ENCODE results near the gene KCNRG. TPM values are rescaled to one million over a fixed set of nuclear protein-coding genes. Genes with fewer than 3 reads are reported as not detected.
A peak's percentile ranks its signal among the peaks of the same experiment; 100 is the strongest.

Gene KCNRG
- total and polyA plus RNA-seq, 9 of the 15 experiments (the other 6 are each of a cell fraction or from before 2014, with no cell fraction given) = 0.36 to 1.1 (median 0.53) TPM

DNA sequence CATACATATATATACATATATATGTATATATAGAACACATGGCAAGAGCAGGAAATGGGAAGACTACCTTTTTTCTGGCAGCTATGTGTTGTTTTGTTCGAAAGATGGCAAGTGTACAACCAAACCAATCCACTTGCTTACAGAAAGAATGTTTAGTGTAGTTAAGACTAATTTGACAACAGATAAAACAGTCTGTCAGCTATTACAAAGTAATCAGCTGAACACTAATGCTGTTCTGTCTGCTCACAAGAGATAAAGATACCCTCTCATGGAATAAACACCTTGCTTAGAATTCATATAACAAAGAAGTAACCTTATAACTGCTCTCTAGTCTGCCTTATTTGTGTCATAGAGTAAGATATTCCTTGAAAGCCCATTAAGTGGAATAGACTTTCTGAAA, 858 bp upstream of the KCNRG start (continued):
- 0 out of 2 replicates have a peak, but pooled peaks have one; percentile 27 for TF ChIP-seq SOX6 (IDR thresholded peaks at IDR 0.05)

DNA sequence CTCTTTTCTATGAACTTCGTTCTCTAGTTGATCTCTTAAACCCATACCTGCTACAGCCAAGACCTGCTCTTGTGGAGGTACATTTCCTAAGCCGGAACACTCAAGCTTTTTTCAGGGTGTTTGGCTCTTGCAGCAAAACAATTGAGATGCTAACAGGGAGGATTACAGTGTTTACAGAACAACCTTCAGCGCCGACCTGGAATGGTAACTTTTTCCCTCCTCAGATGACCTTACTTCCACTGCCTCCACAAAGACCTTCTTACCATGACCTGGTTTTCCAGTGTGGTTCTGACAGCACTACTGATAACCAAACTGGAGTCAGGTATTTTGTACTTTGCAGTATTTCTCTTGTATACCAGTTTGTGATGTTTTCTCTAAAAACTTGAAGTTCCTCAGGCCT, 506 bp downstream of the KCNRG start:
- intact Hi-C loops (cut with micrococcal nuclease) = no loop called here
- in situ Hi-C loops (cut with MboI) = no loop called here
- no peaks in the 10 kb centered on the region for H4K20me1 ChIP-seq (replicated peaks; ENCODE audit: control insufficient read depth, insufficient read depth, low read length)
- H3K27ac ChIP-seq (ENCODE audit: extremely low read depth, low read depth, low read length) = peak overlapping the region; percentile 46; the same call in 2 of the 3 replicates
- DNase-seq (ENCODE audit: extremely low read depth in 1 of 4, low spot score in 3 of 4) = no peak
- POLR2A ChIA-PET = interaction anchor here (0.6 to 1.7 kb wide), 4 partner anchors 12 to 47 kb away, joined by 3 to 8 read pairs (median 3); partner anchors contain the start of gene TRIM13
- no peaks in the 10 kb centered on the region for H3K9me3 ChIP-seq (replicated peaks; ENCODE audit: control insufficient read depth, insufficient read depth, low read depth, low read length)
- no peak overlapping the region for H3K4me2 ChIP-seq (ENCODE audit: insufficient read depth, low read length)
- peaks cover 30% of the 10 kb centered on the region; the same call in 2 of the 3 replicates for H3K79me2 ChIP-seq (ENCODE audit: control insufficient read depth, insufficient read depth, low read length)
- no peaks in the 10 kb centered on the region for H3K9me1 ChIP-seq (ENCODE audit: control insufficient read depth, insufficient read depth, low read length)
- CTCF ChIA-PET (ENCODE audit: low intra/inter-chr PET ratio) = no interaction called here
- peaks cover 0 to 25% of the 10 kb centered on the region in 2 experiments; a peak in 2 of 5 replicates for H3K4me1 ChIP-seq (replicated peaks in 1 of 2; ENCODE audit: control insufficient read depth in 2 of 2, insufficient read depth in 2 of 2, low read length in 2 of 2)
- peak; percentile 15 for FAIRE-seq
- 61% methylated on average over 2 of the region's 4 CpGs for WGBS (ENCODE audit: insufficient coverage, low coverage, missing lambda C conversion rate)
- H3K9ac ChIP-seq (ENCODE audit: insufficient read depth in 1 of 2, low read depth in 2 of 2, low read length in 2 of 2) = no peak overlapping the region
- H2AFZ ChIP-seq (ENCODE audit: low read depth, low read length) = no peak overlapping the region
- H3K4me3 ChIP-seq = no peak overlapping the region
- ATAC-seq = peak; percentile 51
- no TSS peak for BruUV-seq (replicated peaks)
- no peaks in the 10 kb centered on the region for H3K27me3 ChIP-seq (ENCODE audit: control insufficient read depth in 2 of 2, insufficient read depth in 2 of 2, low read length in 2 of 2)
- peaks cover 41% of the 10 kb centered on the region for H3K36me3 ChIP-seq (ENCODE audit: control insufficient read depth, insufficient read depth, low read length)
- TF ChIP-seq, protein P1, sequence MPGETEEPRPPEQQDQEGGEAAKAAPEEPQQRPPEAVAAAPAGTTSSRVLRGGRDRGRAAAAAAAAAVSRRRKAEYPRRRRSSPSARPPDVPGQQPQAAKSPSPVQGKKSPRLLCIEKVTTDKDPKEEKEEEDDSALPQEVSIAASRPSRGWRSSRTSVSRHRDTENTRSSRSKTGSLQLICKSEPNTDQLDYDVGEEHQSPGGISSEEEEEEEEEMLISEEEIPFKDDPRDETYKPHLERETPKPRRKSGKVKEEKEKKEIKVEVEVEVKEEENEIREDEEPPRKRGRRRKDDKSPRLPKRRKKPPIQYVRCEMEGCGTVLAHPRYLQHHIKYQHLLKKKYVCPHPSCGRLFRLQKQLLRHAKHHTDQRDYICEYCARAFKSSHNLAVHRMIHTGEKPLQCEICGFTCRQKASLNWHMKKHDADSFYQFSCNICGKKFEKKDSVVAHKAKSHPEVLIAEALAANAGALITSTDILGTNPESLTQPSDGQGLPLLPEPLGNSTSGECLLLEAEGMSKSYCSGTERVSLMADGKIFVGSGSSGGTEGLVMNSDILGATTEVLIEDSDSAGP (CRISPR knock-in tag; IDR thresholded peaks at IDR 0.05) = no peak
- no peak for TF ChIP-seq C11orf30 (IDR thresholded peaks at IDR 0.05; ENCODE audit: low read depth)
- TF ChIP-seq ZNF146 (CRISPR knock-in tag; IDR thresholded peaks at IDR 0.05; ENCODE audit: unreplicated experiment) = no peak
- no peak for TF ChIP-seq RBM22 (IDR thresholded peaks at IDR 0.05; ENCODE audit: low read depth, low read length, poor library complexity, severe bottlenecking)
- no peak for TF ChIP-seq RBFOX2 (IDR thresholded peaks at IDR 0.05; ENCODE audit: low read depth, low read length)
- TF ChIP-seq, protein P2, sequence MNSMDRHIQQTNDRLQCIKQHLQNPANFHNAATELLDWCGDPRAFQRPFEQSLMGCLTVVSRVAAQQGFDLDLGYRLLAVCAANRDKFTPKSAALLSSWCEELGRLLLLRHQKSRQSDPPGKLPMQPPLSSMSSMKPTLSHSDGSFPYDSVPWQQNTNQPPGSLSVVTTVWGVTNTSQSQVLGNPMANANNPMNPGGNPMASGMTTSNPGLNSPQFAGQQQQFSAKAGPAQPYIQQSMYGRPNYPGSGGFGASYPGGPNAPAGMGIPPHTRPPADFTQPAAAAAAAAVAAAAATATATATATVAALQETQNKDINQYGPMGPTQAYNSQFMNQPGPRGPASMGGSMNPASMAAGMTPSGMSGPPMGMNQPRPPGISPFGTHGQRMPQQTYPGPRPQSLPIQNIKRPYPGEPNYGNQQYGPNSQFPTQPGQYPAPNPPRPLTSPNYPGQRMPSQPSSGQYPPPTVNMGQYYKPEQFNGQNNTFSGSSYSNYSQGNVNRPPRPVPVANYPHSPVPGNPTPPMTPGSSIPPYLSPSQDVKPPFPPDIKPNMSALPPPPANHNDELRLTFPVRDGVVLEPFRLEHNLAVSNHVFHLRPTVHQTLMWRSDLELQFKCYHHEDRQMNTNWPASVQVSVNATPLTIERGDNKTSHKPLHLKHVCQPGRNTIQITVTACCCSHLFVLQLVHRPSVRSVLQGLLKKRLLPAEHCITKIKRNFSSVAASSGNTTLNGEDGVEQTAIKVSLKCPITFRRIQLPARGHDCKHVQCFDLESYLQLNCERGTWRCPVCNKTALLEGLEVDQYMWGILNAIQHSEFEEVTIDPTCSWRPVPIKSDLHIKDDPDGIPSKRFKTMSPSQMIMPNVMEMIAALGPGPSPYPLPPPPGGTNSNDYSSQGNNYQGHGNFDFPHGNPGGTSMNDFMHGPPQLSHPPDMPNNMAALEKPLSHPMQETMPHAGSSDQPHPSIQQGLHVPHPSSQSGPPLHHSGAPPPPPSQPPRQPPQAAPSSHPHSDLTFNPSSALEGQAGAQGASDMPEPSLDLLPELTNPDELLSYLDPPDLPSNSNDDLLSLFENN (IDR thresholded peaks at IDR 0.05; ENCODE audit: low read depth in 2 of 2, low read length in 2 of 2) = no peak
- no peak for TF ChIP-seq OTX1 (CRISPR knock-in tag; IDR thresholded peaks at IDR 0.05)
- no peak for TF ChIP-seq ZNF121 (CRISPR knock-in tag; conservative IDR thresholded peaks at IDR 0.05)
- TF ChIP-seq, protein P3, sequence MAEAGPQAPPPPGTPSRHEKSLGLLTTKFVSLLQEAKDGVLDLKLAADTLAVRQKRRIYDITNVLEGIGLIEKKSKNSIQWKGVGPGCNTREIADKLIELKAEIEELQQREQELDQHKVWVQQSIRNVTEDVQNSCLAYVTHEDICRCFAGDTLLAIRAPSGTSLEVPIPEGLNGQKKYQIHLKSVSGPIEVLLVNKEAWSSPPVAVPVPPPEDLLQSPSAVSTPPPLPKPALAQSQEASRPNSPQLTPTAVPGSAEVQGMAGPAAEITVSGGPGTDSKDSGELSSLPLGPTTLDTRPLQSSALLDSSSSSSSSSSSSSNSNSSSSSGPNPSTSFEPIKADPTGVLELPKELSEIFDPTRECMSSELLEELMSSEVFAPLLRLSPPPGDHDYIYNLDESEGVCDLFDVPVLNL (CRISPR knock-in tag; IDR thresholded peaks at IDR 0.05; ENCODE audit: low read depth) = no peak
- TF ChIP-seq, protein P4, sequence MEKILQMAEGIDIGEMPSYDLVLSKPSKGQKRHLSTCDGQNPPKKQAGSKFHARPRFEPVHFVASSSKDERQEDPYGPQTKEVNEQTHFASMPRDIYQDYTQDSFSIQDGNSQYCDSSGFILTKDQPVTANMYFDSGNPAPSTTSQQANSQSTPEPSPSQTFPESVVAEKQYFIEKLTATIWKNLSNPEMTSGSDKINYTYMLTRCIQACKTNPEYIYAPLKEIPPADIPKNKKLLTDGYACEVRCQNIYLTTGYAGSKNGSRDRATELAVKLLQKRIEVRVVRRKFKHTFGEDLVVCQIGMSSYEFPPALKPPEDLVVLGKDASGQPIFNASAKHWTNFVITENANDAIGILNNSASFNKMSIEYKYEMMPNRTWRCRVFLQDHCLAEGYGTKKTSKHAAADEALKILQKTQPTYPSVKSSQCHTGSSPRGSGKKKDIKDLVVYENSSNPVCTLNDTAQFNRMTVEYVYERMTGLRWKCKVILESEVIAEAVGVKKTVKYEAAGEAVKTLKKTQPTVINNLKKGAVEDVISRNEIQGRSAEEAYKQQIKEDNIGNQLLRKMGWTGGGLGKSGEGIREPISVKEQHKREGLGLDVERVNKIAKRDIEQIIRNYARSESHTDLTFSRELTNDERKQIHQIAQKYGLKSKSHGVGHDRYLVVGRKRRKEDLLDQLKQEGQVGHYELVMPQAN (IDR thresholded peaks at IDR 0.05; ENCODE audit: borderline replicate concordance) = no peak
- no peak for TF ChIP-seq BRD9 (IDR thresholded peaks at IDR 0.05; ENCODE audit: low read depth, partially characterized antibody)
- no peak for TF ChIP-seq ZBTB8A (IDR thresholded peaks at IDR 0.05; ENCODE audit: partially characterized antibody)
